Duodenal mucosa (tissue), 2 donors: ENCODE data around the gene LPXN.

Source experiments
- H3K27ac ChIP-seq: one replicate; pipeline ENCODE4 v1.7.0; 2013; ENCODE audit warnings: low read depth, low read length
- H3K27me3 ChIP-seq, 2 donors: one replicate each; pipeline ENCODE4 v1.7.0; 2013; ENCODE audit warnings: low read length in 2 of 2, control low read depth in 1 of 2; ENCODE audit not compliant: insufficient read depth in 2 of 2, control insufficient read depth in 1 of 2
- H3K36me3 ChIP-seq, 2 donors: one replicate each; pipeline ENCODE4 v1.7.0; 2013; ENCODE audit warnings: low read length in 2 of 2, control low read depth in 1 of 2; ENCODE audit not compliant: insufficient read depth in 2 of 2, control insufficient read depth in 1 of 2
- H3K4me1 ChIP-seq, 2 donors: one replicate each; pipeline ENCODE4 v1.7.0; 2013; ENCODE audit warnings: low read length in 2 of 2, control low read depth in 1 of 2; ENCODE audit not compliant: insufficient read depth in 2 of 2, control insufficient read depth in 1 of 2
- H3K4me3 ChIP-seq, 2 donors: one replicate each; pipeline ENCODE4 v1.7.0; 2013; ENCODE audit warnings: low read length in 2 of 2, low read depth in 1 of 2
- H3K9ac ChIP-seq, 2 donors: one replicate each; pipeline ENCODE4 v1.7.0; 2013; ENCODE audit warnings: low read length in 2 of 2, low read depth in 1 of 2
- H3K9me3 ChIP-seq, 2 donors: one replicate each; pipeline ENCODE4 v1.7.0; 2013; ENCODE audit warnings: low read length in 2 of 2, control low read depth in 1 of 2; ENCODE audit not compliant: control insufficient read depth in 1 of 2

Gene LPXN

GRCh38 chr11:58525037-58525614, 50.5 kb downstream of the LPXN start:
- no peak overlapping the region for H3K4me3 ChIP-seq
- no peaks in the 10 kb centered on the region for H3K27me3 ChIP-seq
- H3K9ac ChIP-seq = no peak overlapping the region
- peaks cover 0 to 10% of the 10 kb centered on the region in 2 donors for H3K4me1 ChIP-seq
- no peaks in the 10 kb centered on the region for H3K9me3 ChIP-seq
- peaks cover 11 to 22% of the 10 kb centered on the region in 2 donors for H3K36me3 ChIP-seq
- H3K27ac ChIP-seq = no peak overlapping the region

GRCh38 chr11:58524232-58525036, 51.2 kb downstream of the LPXN start:
- Histone ChIP-seq H3K4me3 (peak overlapping the region in 1 of 2 donors; percentile 50), H3K27ac (no peak overlapping the region), H3K9me3 (no peaks in the 10 kb centered on the region), H3K36me3 (peaks cover 11 to 17% of the 10 kb centered on the region in 2 donors), H3K27me3 (no peaks in the 10 kb centered on the region), H3K4me1 (peaks cover 0 to 10% of the 10 kb centered on the region in 2 donors), H3K9ac (no peak overlapping the region)

GRCh38 chr11:58513747-58514367, 61.8 kb downstream of the LPXN start:
- Histone ChIP-seq H3K27me3 (no peaks in the 10 kb centered on the region), H3K36me3 (no peaks in the 10 kb centered on the region), H3K9ac (no peak overlapping the region), H3K4me1 (no peaks in the 10 kb centered on the region), H3K9me3 (no peaks in the 10 kb centered on the region), H3K27ac (no peak overlapping the region), H3K4me3 (no peak overlapping the region)

- no peaks in the 10 kb centered on the region for H3K4me1 ChIP-seq
- no peak overlapping the region for H3K27ac ChIP-seq
- H3K4me3 ChIP-seq = no peak overlapping the region
- H3K36me3 ChIP-seq = no peaks in the 10 kb centered on the region
- no peaks in the 10 kb centered on the region for H3K9me3 ChIP-seq
- H3K27me3 ChIP-seq = no peaks in the 10 kb centered on the region
- H3K9ac ChIP-seq = no peak overlapping the region
Measured at GRCh38 chr11:58511636-58512035, 64.0 kb downstream of the LPXN start.

GRCh38 chr11:58509748-58510147, 65.9 kb downstream of the LPXN start:
- no peaks in the 10 kb centered on the region for H3K4me1 ChIP-seq
- H3K36me3 ChIP-seq = no peaks in the 10 kb centered on the region
- no peak overlapping the region for H3K9ac ChIP-seq
- H3K9me3 ChIP-seq = no peaks in the 10 kb centered on the region
- H3K4me3 ChIP-seq = no peak overlapping the region
- no peak overlapping the region for H3K27ac ChIP-seq
- H3K27me3 ChIP-seq = no peaks in the 10 kb centered on the region

- Histone ChIP-seq H3K4me3 (no peak overlapping the region), H3K36me3 (no peaks in the 10 kb centered on the region), H3K9ac (no peak overlapping the region), H3K27me3 (no peaks in the 10 kb centered on the region), H3K27ac (no peak overlapping the region), H3K9me3 (no peaks in the 10 kb centered on the region), H3K4me1 (no peaks in the 10 kb centered on the region)
Measured at GRCh38 chr11:58508814-58509213, 66.8 kb downstream of the LPXN start.

GRCh38 chr11:58508005-58508404, 67.7 kb downstream of the LPXN start, which contains the start of gene OR5B21:
Gene OR5B21 (minus strand): TSS chr11:58508105. CDS start chr11:58508105, 0 bp downstream.
- Histone ChIP-seq H3K27me3 (no peaks in the 10 kb centered on the region), H3K9ac (no peak within 1 kb of the TSS), H3K27ac (no peak within 1 kb of the TSS), H3K36me3 (no peaks in the 10 kb centered on the region), H3K4me1 (no peaks in the 10 kb centered on the region), H3K9me3 (no peaks in the 10 kb centered on the region), H3K4me3 (no peak within 1 kb of the TSS)

- no peak overlapping the region for H3K27ac ChIP-seq
- H3K36me3 ChIP-seq = no peaks in the 10 kb centered on the region
- no peak overlapping the region for H3K4me3 ChIP-seq
- H3K9ac ChIP-seq = no peak overlapping the region
- no peaks in the 10 kb centered on the region for H3K27me3 ChIP-seq
- no peaks in the 10 kb centered on the region for H3K4me1 ChIP-seq
- no peaks in the 10 kb centered on the region for H3K9me3 ChIP-seq
Measured at GRCh38 chr11:58507355-58507754, 68.3 kb downstream of the LPXN start.

- Histone ChIP-seq H3K36me3 (no peaks in the 10 kb centered on the region), H3K9me3 (no peaks in the 10 kb centered on the region), H3K4me1 (no peaks in the 10 kb centered on the region), H3K27me3 (no peaks in the 10 kb centered on the region), H3K4me3 (no peak overlapping the region), H3K9ac (no peak overlapping the region), H3K27ac (no peak overlapping the region)
Measured at GRCh38 chr11:58506935-58507334, 68.7 kb downstream of the LPXN start.

GRCh38 chr11:58505849-58506248, 69.8 kb downstream of the LPXN start:
- Histone ChIP-seq H3K27me3 (no peaks in the 10 kb centered on the region), H3K27ac (no peak overlapping the region), H3K4me3 (no peak overlapping the region), H3K4me1 (no peaks in the 10 kb centered on the region), H3K9ac (no peak overlapping the region), H3K9me3 (no peaks in the 10 kb centered on the region), H3K36me3 (no peaks in the 10 kb centered on the region)
